GM21360 (cell line): Measurements from ENCODE around the gene SNX32.

Source experiments
- ATAC-seq: cut with Tn5 transposase; IDR thresholded peaks from one replicate; pipeline ENCODE4 v1.9.1; 2021; ENCODE audit warnings: mild to moderate bottlenecking, moderate library complexity; ENCODE audit not compliant: unreplicated experiment

The SNX32 gene

DNA sequence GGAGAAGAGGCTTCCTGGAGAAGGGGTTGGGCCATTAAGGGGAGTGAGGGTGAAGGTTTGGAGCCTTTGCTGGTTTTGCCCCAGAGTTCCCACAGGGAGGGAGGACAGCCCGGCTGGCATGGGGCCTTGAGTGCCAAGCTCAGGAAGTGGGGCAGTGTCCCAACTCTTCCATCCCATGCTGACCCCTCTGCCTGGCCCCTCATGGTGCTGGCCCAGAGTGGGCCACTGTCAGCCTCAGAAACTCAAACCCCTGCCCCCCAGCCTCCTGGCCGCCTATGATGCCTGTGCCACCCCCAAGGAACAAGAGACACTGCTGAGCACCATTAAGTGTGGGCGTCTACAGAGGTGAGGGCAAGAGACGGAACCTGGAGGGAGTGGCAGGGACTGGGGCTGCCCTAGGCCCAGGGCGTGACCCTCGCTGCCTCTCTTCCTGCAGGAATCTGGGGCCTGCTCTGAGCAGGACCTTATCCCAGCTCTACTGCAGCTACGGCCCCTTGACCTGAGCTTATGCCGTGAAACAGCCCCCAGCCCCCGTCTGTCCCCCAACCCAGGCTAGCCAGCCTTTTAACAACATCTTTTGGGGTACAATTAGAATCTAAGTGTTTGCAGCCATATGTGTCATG, 31.9 kb downstream of the SNX32 start:
- ATAC-seq: no peak

DNA sequence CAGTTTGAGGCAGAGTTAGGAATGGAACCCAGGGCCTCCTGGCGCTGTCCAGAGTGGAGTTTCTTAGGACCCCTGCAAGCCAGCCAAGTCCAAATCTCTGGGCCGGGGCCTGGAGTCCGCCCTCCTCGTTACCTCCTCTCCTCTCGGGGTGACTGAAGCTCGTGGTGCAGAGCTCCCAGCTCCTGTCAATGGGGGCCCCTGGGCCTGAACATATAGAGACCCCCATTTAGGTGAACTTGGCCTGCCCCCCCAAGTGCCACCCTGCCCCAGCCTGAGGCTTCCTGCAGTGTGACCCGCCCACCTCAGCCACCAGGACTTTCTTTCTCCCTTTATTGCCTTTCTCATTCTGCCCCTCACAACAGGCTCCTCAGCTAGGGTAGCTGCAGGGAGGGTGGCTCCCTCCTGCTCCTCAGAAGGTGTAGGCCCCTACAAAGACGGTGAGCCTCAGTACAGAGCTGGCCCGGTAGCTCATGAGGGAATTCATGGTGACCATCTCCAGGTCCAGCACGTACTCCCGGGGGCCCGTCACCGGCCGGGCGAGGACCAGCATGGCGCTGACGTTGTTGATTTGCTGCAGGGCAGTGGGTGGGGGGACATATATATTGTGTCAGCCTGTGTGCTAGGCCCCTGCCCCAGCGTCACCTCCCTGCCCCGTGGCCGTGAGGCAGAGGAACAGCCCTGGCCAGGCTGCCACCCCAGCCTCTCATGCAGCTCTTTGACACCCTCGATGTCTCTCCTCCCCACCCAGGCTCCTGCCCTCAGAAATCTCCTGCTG, 32.9 kb downstream of the SNX32 start:
- no peak for ATAC-seq

DNA sequence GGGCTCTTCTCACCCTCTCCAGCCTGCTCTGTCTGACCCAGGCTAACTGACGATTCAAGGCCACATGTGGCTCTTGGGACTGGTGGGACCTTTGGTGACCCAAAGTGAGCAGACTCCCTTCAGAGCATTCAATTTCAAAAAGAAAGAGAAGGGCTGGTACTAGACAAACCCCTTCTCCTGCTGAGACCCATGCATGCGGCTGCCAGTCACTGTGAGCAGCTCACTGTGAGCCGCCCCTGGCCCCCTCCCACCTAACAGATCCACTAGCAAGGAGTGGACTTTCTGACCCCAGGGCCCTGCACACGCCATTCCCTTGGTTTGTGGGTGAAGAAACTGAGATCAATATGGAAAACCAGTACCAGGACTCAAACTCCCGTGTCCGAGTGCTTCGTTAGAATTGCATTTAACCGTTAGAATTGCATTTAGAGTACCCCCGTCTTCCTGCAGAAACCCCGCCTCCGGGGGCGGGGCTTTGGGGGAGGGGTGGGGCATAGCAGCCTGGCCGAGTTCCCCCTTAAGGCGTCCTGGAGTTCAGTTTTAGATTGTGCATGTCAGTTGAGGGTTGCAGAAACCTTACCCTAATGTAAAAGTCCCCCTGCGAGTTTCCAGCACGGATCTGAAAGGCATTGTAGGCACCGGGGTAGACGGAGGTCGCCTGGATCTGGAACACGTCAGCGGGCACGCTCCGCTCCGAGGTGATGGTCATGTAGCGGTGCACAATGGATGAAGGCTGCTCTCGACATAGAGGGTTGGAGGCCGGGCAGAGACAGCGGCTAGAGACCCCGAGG, 33.7 kb downstream of the SNX32 start:
- ATAC-seq: no peak

DNA sequence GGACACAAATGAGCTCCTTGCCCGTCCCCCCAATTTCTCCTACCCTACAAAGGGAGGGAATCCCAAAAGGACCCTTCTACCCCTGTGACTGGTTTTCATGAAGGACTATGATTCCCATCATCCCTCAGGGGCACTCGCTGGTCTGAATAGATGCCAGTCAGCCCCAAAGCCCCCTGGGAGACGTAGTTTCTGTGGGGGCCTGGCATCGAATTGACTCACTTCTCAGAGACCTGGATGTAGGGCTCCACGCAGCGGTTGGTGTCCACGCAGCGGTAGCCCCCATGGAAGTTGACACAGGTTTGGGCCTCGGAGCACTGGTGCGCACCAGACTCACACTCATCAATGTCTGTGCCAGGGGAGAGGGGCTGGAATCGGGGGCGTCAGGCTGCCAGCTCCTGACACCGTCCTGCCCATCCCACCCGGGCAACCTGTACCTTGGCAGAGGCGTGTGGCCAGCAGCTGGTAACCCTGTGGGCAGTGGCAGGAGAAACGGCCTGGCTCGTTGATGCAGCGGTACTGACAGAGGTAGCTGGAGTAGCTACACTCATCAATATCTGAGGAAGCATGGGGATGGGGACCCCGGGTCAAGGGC, 34.4 kb downstream of the SNX32 start:
- ATAC-seq: no peak

DNA sequence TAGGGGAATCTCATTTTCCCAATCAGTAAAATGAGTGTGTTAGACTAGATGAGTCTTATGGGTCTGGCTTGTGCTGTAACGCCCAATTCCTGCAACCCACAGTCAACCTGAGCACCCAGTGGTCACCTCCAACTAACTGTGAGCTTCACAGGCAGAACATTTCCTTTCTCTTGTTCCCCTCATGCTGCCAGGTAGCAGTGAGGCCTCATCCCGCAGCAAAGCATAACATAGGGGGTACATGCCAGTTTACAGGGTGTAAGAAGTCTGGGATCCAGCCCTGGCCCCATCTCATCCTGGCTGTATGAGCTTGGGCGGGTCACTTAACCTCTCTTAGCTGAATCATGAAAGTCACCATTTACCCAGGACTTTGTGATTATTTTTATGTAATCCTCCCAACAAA, 35.1 kb downstream of the SNX32 start:
- no peak for ATAC-seq

DNA sequence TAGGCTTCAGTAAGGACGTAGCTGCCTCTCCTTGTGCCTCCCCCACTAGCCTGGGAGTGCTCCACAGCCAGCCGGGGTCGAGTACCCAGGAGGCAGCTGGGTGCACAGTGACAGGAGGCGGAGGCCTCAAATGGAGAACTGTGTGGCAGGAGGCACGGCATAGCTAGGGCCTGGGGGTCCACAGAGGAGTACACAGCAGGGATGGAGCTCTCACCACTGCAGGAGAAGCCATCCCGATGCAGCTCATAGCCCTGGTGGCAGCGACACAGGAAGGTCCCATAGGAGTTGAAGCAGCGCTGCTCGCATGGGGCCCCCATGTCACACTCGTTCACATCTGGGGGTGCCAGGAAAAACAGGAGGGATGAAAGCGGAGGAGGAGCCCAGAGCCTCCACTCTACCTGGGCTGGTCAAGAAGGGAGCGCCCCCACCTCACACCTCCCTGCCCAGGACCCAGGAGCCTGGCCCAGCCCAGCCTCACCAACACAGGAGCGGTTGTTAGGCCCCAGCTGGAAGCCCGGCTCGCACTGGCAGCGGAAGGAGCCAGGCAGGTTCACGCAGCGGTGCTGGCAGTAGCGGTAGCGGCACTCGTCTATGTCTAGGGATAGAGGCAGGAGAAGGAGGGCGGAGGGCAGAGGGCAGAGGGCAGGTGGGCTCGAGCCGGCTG, 36.0 kb downstream of the SNX32 start:
- ATAC-seq: no peak

DNA sequence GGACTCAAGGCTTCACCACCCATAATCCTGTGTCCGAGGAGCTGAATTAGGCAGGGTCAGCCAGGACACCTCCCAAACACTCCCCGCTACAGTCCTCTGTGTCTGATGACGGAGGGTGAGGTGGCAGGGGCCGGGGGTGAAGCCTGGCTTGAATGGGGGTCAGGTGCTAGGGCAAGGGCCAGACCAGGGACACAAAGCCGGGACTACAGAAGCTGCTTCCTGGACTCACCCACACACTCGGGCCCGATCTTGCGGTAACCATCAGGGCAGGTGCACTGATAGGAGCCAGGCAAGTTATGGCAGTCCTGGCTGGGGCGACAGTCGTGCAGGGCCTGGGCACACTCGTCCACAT, 36.5 kb downstream of the SNX32 start:
- no peak for ATAC-seq

DNA sequence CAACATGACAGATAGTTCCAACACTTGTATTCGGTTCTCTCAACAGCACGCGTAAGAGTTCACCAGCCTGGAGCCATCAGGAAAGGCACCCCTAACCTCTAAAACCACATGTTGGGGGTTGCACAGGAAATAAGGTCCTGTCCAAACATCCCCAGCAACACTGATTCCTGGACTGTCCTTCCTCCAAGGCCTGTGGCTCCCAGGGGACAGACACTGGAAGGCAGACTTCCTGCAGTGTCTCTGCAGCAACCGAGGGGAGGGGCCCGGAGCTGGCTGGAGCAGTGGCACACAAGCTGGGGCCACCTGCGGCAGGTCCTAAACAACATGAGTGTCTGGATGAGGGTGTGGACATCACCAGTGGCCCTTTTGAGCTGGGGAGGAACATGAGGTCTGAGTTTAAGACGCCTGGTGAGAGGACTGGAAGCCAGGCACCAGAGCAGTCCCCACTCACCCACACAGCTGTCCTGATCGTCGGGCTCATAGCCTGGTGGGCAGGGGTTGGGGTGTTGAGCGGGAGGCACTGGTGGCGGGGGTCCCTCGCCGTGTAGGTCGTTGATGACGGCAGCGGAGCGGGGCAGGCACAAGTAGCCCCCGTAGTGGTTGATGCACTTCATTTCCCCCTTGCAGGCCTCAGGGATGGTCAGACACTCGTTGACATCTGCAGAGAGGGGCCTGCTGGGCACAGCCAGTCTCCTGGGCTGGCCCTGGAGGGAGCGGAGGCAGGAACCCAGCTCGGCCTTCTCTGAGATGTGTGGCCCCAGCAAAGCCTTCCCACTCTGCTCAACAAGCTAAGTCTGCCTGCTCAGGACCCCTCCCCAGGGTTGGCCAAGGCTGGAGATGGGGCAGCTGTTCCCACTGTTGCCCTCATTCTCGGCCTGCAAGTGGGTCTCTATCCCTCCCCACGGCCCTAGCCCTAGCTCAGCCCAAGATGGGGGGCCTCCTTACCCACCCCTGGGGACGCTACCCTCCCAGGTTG, 37.2 kb downstream of the SNX32 start:
- no peak for ATAC-seq

DNA sequence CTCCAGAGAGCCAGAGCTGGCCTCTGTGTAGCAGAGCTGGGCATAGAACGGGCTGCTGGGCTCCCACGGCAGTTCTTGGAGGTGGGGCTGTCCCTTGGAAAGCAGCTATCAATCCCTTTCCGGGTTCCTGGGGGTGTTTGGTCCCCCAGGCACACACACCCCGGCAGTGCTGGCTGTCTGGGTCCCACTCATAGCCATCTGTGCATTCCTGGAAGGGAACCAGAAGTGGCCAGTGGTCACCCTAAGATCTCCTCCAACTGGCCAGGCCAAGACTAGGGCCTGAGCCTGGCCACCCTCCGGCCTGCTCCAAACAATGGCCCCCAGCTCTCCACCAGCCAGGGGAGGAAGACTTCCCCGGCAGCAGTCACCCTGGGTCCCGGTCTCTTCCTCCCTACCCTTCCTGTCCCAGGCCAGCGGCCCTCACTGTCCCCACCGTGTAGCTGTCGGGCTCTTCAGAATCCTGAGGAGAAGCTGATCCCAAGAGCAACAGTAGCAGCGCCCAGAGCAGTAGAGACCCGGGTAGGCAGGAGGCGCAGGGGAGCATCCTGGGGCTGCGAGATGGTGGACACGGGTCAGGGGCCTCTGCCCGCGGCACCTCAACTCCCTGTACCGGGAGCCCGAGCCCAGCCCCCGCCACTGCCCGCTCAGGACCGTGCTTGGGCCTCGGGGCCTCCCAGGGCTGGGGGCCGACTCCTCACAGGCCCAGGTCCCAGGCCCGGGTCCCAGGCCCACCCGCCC, 38.2 kb downstream of the SNX32 start:
- ATAC-seq: no peak

DNA sequence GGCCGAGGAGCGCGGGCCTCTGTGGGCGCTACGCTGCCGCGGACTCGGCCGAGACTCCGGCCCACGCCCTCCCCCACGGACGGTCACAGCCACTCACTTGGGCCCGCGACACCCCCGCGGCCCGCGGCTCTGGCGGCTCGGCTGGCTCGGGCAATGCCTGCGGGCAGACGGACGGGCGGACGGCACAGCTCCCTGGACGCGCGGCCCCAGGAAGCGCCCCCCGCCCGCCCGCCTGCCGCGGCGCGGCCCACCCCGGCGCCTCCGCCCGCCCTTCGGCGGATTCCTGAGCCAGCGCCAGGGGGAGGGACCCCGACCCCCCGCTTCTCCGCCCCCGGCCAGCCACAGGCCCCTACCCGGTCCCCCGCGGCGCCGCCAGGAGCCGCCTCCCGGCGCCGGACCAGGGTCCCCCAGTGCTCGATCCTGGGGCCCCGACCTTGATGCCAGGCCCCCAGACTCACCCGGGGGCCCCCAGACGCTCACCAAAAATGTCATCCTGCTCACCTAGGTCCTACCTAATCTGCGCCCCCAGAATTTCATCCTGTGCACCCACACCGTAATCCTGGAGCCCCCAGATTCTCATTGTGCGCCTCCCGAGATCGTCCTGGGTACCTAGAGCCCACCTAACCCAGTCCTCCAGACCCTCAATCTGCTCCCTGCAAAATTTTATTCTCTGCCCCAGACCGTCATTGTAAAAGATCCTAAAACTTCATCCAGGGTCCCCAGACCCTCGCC, 39.0 kb downstream of the SNX32 start, which contains the start of gene EFEMP2:
Gene EFEMP2 (minus strand): TSS at position 215 of the 732 bp plus-strand sequence. CDS start 446 bp downstream, outside the sequence.
- no peak for ATAC-seq

DNA sequence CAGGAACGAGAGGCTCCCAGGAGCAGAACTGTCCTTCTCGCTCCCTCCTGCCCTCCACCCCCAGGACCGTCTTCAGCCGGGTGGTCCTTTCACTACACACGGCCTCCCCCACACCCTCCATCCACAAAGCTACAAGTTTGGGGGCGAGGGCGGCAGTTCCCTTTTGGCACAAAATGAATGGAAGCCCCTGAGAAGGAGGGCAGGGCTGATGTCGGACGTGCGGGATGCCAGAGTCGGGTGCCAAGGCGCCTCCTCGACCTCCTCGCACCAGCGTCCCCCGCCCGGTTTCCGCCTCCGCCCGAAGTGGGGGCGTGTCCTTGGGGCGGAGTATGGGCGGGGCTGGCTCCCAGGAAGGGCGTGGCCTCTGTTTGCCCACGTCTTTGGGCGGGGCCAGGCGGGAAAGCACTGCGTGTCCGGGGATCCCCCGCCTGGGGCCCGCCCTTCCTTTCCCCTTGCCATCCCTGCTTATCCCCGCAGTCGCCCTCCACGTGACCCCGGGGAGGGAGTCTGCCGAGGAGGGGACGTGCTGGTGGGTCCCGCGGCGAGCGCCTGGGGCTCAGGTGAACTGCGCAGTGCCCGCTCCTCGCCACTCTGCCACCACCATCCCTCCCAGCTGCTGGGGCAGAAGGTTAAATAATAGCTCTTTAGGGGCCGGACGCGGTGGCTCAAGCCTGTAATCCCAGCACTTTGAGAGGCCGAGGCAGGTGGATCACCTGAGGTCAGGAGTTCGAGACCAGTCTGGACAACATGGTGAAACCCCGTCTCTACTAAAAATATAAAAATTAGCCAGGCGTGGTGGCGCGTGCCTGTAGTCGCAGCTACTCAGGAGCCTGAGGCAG, 39.8 kb downstream of the SNX32 start:
- ATAC-seq: peak; percentile 78

DNA sequence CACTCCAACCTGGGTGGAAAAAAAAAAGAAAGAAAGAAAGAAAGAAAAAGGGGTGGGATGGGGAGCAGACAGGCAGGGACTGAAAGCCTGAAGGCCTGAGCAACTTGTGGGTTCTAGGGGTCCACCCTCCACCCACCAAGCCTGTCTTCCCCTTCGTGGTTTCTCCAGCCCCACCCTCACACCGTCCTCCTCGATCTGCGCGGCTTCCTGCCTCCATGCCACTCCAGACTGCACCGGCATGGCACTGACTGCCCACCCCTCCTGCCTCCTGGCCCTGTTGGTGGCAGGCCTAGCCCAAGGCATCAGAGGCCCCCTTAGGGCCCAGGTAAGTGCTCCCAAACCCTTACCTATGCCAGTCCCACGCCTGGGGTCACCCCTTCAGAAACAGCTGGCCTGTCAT, 45.9 kb downstream of the SNX32 start, which contains the start of gene CTSW:
Gene CTSW (plus strand): TSS at position 221 of the 400 bp plus-strand sequence. CDS start 18 bp downstream, at position 239.
- ATAC-seq: no peak

DNA sequence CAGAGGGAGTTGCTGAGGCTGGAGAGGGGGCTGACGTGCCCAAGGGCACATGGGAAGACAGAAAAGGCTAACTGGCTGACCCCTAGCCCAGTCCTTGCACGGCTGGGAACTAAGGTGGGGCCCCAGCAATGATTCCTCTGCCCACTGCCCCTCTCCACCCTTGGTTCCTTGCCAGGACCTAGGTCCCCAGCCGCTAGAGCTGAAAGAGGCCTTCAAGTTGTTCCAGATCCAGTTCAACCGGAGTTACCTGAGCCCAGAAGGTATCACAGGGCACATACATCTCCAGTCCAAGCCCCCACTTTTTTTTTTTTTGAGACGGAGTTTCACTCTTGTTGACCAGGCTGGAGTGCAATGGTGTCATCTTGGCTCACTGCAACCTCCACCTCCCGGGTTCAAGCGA, 46.3 kb downstream of the SNX32 start:
- ATAC-seq: no peak

DNA sequence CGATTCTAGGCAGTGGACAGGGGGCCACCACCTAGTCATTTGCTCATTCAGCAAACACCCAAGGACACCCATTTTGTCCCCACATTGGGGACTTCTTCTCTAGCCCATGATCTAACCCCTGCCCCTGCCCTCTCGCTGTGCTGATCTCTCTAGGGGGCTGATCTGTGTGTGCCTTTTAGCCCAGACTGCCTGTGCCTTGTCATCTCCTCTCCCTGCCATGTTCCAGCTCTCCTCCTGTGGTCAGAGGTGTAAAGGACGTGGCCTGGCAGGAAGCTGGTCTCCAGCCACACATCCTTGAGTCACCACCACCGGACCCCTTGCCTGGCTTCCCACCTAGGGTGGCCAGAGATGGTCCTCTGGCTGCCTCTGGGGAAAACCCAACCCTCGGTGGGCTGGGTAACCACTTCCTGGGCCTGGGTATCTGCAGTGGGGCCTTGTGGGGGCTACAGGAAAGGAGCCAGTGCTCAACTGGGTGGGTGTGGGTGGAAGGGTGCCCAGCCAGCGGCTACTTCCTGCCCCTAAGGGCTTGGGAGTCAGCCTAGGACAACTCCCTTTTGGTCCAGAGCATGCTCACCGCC, 47.2 kb downstream of the SNX32 start:
- no peak for ATAC-seq

DNA sequence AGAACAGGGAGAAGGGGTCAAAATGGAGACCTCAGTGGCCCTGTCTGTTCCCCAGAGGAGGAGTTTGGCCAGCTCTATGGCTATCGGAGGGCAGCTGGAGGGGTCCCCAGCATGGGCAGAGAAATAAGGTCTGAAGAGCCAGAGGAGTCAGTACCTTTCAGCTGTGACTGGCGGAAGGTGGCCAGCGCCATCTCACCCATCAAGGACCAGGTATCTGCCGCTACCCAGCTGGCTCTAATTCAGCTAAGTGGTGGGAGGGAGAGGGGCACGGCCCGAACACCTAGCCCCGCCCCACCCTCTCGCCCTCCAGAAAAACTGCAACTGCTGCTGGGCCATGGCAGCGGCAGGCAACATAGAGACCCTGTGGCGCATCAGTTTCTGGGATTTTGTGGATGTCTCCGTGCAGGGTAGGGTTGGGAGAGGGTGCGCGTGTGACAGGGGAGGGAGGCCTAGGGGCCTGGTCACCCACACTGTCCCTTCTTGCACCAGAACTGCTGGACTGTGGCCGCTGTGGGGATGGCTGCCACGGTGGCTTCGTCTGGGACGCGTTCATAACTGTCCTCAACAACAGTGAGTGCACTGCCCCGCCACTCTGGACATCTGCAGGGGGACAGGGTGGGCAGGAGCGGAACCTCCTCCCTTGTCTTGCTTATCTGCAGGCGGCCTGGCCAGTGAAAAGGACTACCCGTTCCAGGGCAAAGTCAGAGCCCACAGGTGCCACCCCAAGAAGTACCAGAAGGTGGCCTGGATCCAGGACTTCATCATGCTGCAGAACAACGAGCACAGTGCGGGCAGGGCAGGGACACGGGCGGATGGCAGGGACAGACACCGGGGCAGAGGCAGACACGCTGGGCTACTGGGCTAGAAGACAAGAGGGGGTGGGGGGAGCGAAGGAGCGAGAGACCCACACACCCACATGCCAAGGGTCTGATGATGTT, 48.6 kb downstream of the SNX32 start:
- no peak for ATAC-seq
